WTC11 (cell line): ENCODE data around the gene SUSD4. TPM values are rescaled to one million over a fixed set of nuclear protein-coding genes. Genes with fewer than 3 reads are reported as not detected.

Source experiments
- ATAC-seq: fragments of 200-7000 bp; cut with Tn5 transposase; 2 replicates; pipeline ENCODE4 v1.10.0; 2021; ENCODE audit warnings: mild to moderate bottlenecking, moderate library complexity
- CTCF ChIA-PET: fragments of 300-600 bp; sonication (Branson Sonifier 250); formaldehyde crosslinking; loops from one replicate; lab custom pipeline; 2021; ENCODE audit warnings: antibody characterized with exemption; lab: Charles Lee
- POLR2A ChIA-PET: fragments of 350-600 bp; sonication (Branson Sonifier 250); formaldehyde crosslinking; loops from one replicate; lab custom pipeline; 2021; ENCODE audit warnings: antibody characterized with exemption; lab: Charles Lee
- DNase-seq: peaks from one replicate; pipeline ENCODE4 v3.0.0; 2021; ENCODE audit warnings: low spot score
- H3K27ac Mint-ChIP-seq: 2 replicates; pipeline ENCODE4 v1.8.0; 2021; ENCODE audit warnings: mixed read lengths
- H3K27me3 Mint-ChIP-seq: 2 replicates; pipeline ENCODE4 v1.8.0; 2021; ENCODE audit warnings: low read depth, mild to moderate bottlenecking, moderate library complexity, mixed read lengths
- H3K36me3 Mint-ChIP-seq: 2 replicates; pipeline ENCODE4 v1.8.0; 2021; ENCODE audit warnings: mixed read lengths
- H3K4me1 Mint-ChIP-seq: 2 replicates; pipeline ENCODE4 v1.8.0; 2022; ENCODE audit warnings: mixed read lengths
- H3K4me3 Mint-ChIP-seq: 2 replicates; pipeline ENCODE4 v1.8.0; 2021; ENCODE audit warnings: mild to moderate bottlenecking, moderate library complexity, mixed read lengths
- H3K9me3 Mint-ChIP-seq: 2 replicates; pipeline ENCODE4 v1.8.0; 2021; ENCODE audit warnings: mixed read lengths
- AFF4 ChIP-seq: sonication (generic); formaldehyde crosslinking; IDR thresholded peaks from 2 replicates; pipeline ENCODE4 v1.8.1; 2023; ENCODE audit warnings: mild to moderate bottlenecking, missing genetic modification reagents, borderline replicate concordance
- ATF2 ChIP-seq: sonication (generic); formaldehyde crosslinking; IDR thresholded peaks from 2 replicates; pipeline ENCODE4 v1.8.1; 2022; ENCODE audit warnings: low read depth, missing genetic modification reagents, borderline replicate concordance
- CDX4 ChIP-seq: fragments of 250-450 bp; sonication (Bioruptor Pico); IDR thresholded peaks from 2 replicates; pipeline ENCODE4 v1.9.0; 2021; ENCODE audit warnings: moderate library complexity, mild to moderate bottlenecking, inconsistent platforms, borderline replicate concordance
- CREB1 ChIP-seq: sonication (generic); formaldehyde crosslinking; IDR thresholded peaks from 2 replicates; pipeline ENCODE4 v1.8.0; 2023; ENCODE audit warnings: mild to moderate bottlenecking, missing genetic modification reagents
- CTCF ChIP-seq: fragments of 200-600 bp; IDR thresholded peaks from 2 replicates; pipeline ENCODE4 v1.8.0; 2022; ENCODE audit warnings: antibody characterized with exemption
- ELF4 ChIP-seq: sonication (generic); formaldehyde crosslinking; IDR thresholded peaks from 2 replicates; pipeline ENCODE4 v1.8.1; 2022; ENCODE audit warnings: low read depth, mild to moderate bottlenecking, moderate library complexity, missing genetic modification reagents
- FOXP4 ChIP-seq: sonication (generic); formaldehyde crosslinking; IDR thresholded peaks from 2 replicates; pipeline ENCODE4 v1.8.0; 2022; ENCODE audit warnings: mild to moderate bottlenecking, missing genetic modification reagents
- GABPB1 ChIP-seq: sonication (generic); formaldehyde crosslinking; IDR thresholded peaks from 2 replicates; pipeline ENCODE4 v1.8.1; 2023; ENCODE audit warnings: mild to moderate bottlenecking, missing genetic modification reagents
- NR3C1 ChIP-seq: sonication (generic); formaldehyde crosslinking; conservative IDR thresholded peaks from 2 replicates; pipeline ENCODE4 v1.8.1; 2023; ENCODE audit warnings: low read depth, mild to moderate bottlenecking, missing genetic modification reagents
- PREB ChIP-seq: sonication (generic); formaldehyde crosslinking; IDR thresholded peaks from 2 replicates; pipeline ENCODE4 v1.8.1; 2022; ENCODE audit warnings: mild to moderate bottlenecking, missing genetic modification reagents, moderate library complexity, borderline replicate concordance
- SMAD3 ChIP-seq: sonication (generic); formaldehyde crosslinking; IDR thresholded peaks from 2 replicates; pipeline ENCODE4 v1.8.0; 2022; ENCODE audit warnings: missing genetic modification reagents, mild to moderate bottlenecking, borderline replicate concordance
- USF1 ChIP-seq: sonication (generic); formaldehyde crosslinking; IDR thresholded peaks from 2 replicates; pipeline ENCODE4 v1.8.0; 2022; ENCODE audit warnings: mild to moderate bottlenecking, missing genetic modification reagents
- USF2 ChIP-seq: sonication (generic); formaldehyde crosslinking; IDR thresholded peaks from 2 replicates; pipeline ENCODE4 v1.8.1; 2023; ENCODE audit warnings: mild to moderate bottlenecking, missing genetic modification reagents, moderate library complexity
- ZBTB21 ChIP-seq: sonication (generic); formaldehyde crosslinking; IDR thresholded peaks from 2 replicates; pipeline ENCODE4 v1.8.1; 2023; ENCODE audit warnings: mild to moderate bottlenecking, missing genetic modification reagents, borderline replicate concordance
- ZNF416 ChIP-seq: fragments of 250-450 bp; sonication (Bioruptor Pico); IDR thresholded peaks from 2 replicates; pipeline ENCODE4 v1.9.0; 2021; ENCODE audit warnings: mild to moderate bottlenecking, inconsistent platforms
- total RNA-seq: library from RNA; stranded (reverse); gene quantifications from 3 replicates; pipeline ENCODE4 v1.2.3, GENCODE V29; 2021

The SUSD4 gene
- total RNA-seq, 1 experiment from 2014 or later: 1.8 TPM

- H3K27me3 Mint-ChIP-seq: peaks cover under 1% of the 10 kb centered on the region; the same call in 1 of the 2 replicates
- DNase-seq: no peak
- ChIA-PET CTCF (no interaction called here), POLR2A (no interaction called here)
- no peak for TF ChIP-seq CDX4
- no peak for TF ChIP-seq PREB (CRISPR knock-in tag)
- TF ChIP-seq GABPB1 (CRISPR knock-in tag): no peak
- TF ChIP-seq CREB1 (CRISPR knock-in tag): no peak
- TF ChIP-seq ATF2: no peak
- TF ChIP-seq NR3C1: no peak
- TF ChIP-seq SMAD3: no peak
- no peak for TF ChIP-seq USF2
- no peak for TF ChIP-seq ZNF416 (CRISPR knock-in tag)
- TF ChIP-seq ELF4 (CRISPR knock-in tag): no peak
- no peak for TF ChIP-seq AFF4 (CRISPR knock-in tag)
- no peak for TF ChIP-seq ZBTB21 (CRISPR knock-in tag)
- no peak for TF ChIP-seq FOXP4 (CRISPR knock-in tag)
- TF ChIP-seq USF1 (CRISPR knock-in tag): no peak
- TF ChIP-seq CTCF: no peak
- H3K27ac Mint-ChIP-seq: no peak overlapping the region
- no peak for ATAC-seq
- no peak overlapping the region for H3K4me3 Mint-ChIP-seq
- H3K9me3 Mint-ChIP-seq: no peaks in the 10 kb centered on the region
- H3K36me3 Mint-ChIP-seq: no peaks in the 10 kb centered on the region
- H3K4me1 Mint-ChIP-seq: no peaks in the 10 kb centered on the region
Measured at GRCh38 chr1:223197923-223198627, 165.9 kb downstream of the SUSD4 start.
